Tongue (tissue), 2 donors: ENCODE measurements around the gene DNAJC21. TPM values are rescaled to one million over a fixed set of nuclear protein-coding genes. Genes with fewer than 3 reads are reported as not detected.

ENCODE experiments used
- DNase-seq: peaks from one replicate; pipeline ENCODE4 v3.0.0-alpha.2; 2015
- total RNA-seq: library from RNA; depleted of rRNA; stranded (reverse); fragments of >200 nt; gene quantifications from one replicate; pipeline ENCODE4 v1.2.3, GENCODE V29; 2014

DNAJC21 gene
- total RNA-seq, 1 donor from 2014 or later, result 48.2 TPM

DNA sequence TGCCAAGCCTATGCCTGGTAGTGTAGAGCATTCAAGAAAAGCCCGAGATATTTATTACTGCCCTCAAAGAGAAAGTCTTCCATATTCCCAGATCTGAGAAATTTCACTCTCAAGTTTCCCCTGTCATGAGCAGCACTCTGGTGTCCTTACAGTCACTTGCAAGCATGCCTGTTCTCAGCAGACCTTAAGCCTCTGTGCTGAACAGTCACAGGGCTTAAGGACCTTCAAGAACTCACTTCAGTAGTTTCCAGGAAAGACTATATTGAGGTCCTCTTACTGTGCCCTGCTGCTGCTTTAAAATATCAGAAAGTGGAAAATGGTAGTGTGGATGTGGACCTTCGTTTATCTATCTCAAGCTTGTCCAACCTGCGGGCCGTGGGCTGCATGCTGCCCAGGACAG is 53.5 kb downstream of the DNAJC21 start:
- no peak for DNase-seq

GRCh38 chr5:34986965-34987364 is 57.6 kb downstream of the DNAJC21 start:
- DNase-seq, result no peak

- DNase-seq, result no peak
These were observed 62.3 kb downstream of the DNAJC21 start for GRCh38 chr5:34991486-34992238.

DNA sequence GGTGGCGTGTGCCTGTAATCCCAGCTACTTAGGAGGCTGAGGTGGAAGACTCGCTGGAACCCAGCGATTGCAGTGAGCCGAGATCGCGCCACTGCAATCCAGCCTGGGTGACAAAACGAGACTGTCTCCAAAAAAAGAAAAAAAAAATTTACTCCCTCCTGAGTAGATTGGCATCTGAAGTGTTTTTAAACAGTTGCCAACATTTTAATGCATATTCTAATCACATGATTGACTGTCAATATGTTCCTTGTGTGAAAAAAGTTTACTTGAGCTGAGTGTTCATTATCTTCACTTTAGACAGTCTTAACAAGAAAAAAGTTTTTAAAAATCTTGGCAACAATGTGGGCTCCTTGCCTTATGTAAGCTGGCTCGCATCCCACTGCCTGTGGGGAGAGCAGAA is 64.6 kb downstream of the DNAJC21 start:
- no peak for DNase-seq

DNA sequence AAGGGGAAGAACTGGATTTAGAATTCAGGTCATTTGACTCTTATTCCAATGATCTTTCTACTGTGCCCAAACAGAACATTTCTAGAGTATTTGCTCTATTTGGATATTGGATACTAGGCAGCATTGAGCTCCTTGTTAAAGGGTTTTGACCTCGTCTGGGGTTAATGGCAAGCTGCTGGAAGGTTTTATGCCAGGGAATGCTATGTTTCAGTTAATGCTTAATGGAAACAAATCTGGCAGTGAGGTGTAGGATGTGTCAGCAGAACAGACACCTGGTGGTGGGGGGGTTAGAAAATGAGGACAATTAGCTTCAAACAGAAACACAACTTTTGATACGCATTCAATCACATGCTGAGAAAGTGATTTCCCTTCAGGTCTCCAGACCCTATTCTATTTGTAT is 66.9 kb downstream of the DNAJC21 start:
- DNase-seq, result no peak

DNA sequence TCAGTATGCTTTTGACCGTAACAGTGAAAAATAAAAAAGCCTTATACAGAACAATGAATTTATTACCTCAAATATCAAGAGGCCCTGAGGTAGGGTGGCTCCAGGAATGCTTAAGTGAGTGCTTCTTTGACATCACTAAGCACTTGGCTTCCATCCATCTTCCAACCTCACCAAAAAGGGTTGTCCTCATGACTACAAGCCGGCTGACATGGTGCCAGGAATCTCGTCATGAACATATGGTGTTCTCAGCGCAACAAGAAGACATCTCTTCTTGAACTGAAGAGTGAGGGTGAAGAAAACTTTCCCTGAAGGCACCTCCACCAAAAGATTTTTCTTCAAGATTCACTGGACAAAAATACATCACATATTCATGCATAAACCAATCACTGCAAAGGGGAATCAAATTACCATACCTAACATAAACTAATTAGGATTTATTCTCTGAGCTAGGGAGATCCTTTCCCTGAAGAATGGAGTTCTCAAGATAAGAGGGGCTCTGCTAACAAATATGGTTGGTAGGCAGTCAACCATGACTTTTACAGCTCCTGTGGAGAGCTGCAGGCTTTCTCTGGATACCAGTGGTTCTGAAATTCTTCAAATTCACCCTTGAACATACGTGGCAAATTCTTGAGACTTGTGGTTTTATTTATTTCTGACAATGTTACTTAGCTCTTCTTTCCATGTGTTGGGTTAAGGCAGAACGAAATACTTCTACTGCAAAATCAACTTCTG is 68.9 kb downstream of the DNAJC21 start:
- DNase-seq, result peak; percentile 50

DNA sequence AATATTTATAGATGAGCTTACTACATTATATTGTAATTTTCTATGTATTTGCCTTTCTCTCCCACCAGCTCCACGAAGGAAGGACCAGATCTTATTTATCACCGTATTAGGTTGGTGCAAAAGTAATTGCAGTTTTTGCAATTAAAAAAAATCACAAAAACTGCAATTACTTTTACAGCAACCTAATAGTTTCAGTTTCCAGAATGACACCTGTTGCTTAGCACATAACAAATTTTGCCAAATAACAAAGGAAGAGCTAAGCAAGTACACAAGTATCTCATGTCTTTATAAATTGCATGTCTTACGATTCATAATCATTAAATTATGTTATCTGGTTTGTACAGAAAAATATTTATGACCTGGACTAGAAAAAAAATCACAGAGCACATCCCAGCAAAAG is 72.5 kb downstream of the DNAJC21 start:
- no peak for DNase-seq

DNA sequence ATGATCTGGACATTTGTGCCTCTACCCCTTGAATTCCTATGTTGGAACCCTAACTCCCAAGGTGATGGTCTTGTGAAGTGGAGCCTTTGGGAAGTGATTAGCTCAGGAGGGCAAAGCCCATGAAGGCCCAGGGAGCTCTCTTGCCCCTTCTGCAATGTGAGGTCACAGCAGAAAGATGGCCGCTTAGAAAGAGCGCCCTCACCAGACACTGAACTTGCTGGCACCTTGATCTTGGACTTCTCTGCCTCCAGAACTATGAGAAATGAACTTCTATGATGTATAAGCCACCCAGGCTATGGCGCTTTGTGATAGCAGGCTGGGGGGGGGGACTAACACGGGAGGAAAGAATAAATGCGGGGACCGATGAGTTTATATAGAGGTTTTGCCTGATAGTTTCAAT is 73.1 kb downstream of the DNAJC21 start:
- DNase-seq, result no peak

- peak; percentile 74 for DNase-seq
These were observed 73.9 kb downstream of the DNAJC21 start for GRCh38 chr5:35003018-35003957.

DNA sequence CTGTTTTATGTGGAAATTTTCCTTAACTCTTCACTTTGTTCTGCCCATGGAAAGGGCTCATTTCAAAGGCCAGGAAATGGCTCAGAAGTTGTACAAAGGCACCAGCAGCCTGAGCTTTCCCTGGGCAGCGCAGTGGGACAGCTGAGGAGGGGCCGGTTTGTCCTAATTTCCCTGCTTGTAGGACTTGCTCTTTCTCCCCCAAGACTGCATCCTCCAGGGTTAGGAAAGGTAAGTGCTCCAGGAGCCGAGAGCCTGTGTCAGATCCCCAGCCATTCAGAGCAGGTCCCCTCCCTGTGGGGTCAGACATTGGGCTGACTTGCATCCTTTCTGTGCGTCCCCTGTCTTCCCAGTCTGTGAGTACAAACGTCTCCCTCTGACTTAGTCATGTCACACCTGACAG is 74.8 kb downstream of the DNAJC21 start:
- DNase-seq, result no peak

DNA sequence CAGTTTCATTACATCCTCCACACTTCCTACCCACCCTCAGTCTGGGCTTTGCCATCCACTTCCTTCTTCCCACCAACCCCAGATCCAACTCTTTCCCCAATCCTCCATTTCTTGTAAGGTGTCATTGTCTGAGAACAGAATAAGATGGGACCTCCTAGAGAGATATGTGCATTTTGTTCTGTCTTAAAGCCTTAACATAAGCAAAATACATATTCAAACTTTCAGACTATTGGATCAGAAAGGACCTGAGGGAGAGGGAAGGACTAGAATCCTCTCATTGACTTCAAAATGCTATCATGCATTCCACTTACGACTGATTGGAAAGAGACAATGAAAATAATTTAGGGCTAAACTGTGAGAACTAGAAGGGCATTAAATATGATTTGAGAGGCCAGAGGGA is 75.4 kb downstream of the DNAJC21 start:
- DNase-seq, result no peak

Other genes starting within 250 kb of the DNAJC21 start
- gene TTC23L, start 90.4 kb upstream of the DNAJC21 start, total RNA-seq, result not detected
- gene RAD1, start 14.1 kb upstream of the DNAJC21 start, total RNA-seq, result 24.3 TPM
- gene BRIX1, start 13.8 kb upstream of the DNAJC21 start, total RNA-seq, result 40.0 TPM
- gene AGXT2, start 118.4 kb downstream of the DNAJC21 start, total RNA-seq, result not detected